ENCODE data around the gene FBXO45. TPM values are rescaled to one million over a fixed set of nuclear protein-coding genes. Genes with fewer than 3 reads are reported as not detected.
"Not testable (repeated sequence)": the region's sequence is repeated elsewhere in the genome, so short reads cannot be mapped to it uniquely, and the experiment has no call there.

FBXO45 gene
- total RNA-seq (ENCODE audit: unreplicated experiment): 17.0 TPM
- long read RNA-seq, partial matches to known transcripts: 0 of 3 reads
- long read RNA-seq, other reads (novel, unspliced or antisense): 2 of 3 reads

GRCh38 chr3:196568246-196569002, at the start of gene FBXO45, which contains the start of gene WDR53:
FBXO45 (plus strand) TSS chr3:196568660; CDS start chr3:196568985, 325 bp downstream.
WDR53 (minus strand) TSS chr3:196568554; CDS start chr3:196561475, 7,079 bp downstream.
- peak; percentile 94 for DNase-seq (ENCODE audit: low spot score)
- Mint-ChIP-seq H3K36me3 (ENCODE audit: low read depth, unreplicated experiment) (peaks cover 14% of the 10 kb centered on the region), H3K27me3 (ENCODE audit: unreplicated experiment) (peaks cover 10% of the 10 kb centered on the region), H3K9me3 (ENCODE audit: unreplicated experiment) (no peaks in the 10 kb centered on the region), H3K4me3 (ENCODE audit: unreplicated experiment) (peak within 1 kb of the TSS; percentile 99), H3K27ac (ENCODE audit: unreplicated experiment) (peak within 1 kb of the TSS; percentile 93), H3K4me1 (ENCODE audit: unreplicated experiment) (peaks cover 21% of the 10 kb centered on the region)
- no peak for TF ChIP-seq CTCF (IDR thresholded peaks at IDR 0.05; ENCODE audit: unreplicated experiment)

GRCh38 chr3:196518966-196519717, 49.3 kb upstream of the FBXO45 start:
- no peaks in the 10 kb centered on the region for H3K4me1 Mint-ChIP-seq (ENCODE audit: unreplicated experiment)
- peak overlapping the region; percentile 12 for H3K4me3 Mint-ChIP-seq (ENCODE audit: unreplicated experiment)
- H3K36me3 Mint-ChIP-seq (ENCODE audit: low read depth, unreplicated experiment): peaks cover 32% of the 10 kb centered on the region
- peak; percentile 56 for TF ChIP-seq CTCF (IDR thresholded peaks at IDR 0.05; ENCODE audit: unreplicated experiment)
- peaks cover 30% of the 10 kb centered on the region for H3K9me3 Mint-ChIP-seq (ENCODE audit: unreplicated experiment)
- no peak overlapping the region for H3K27ac Mint-ChIP-seq (ENCODE audit: unreplicated experiment)
- peak; percentile 24 for DNase-seq (ENCODE audit: low spot score)
- H3K27me3 Mint-ChIP-seq (ENCODE audit: unreplicated experiment): no peaks in the 10 kb centered on the region

GRCh38 chr3:196519718-196520082, 48.8 kb upstream of the FBXO45 start:
- no peak for TF ChIP-seq CTCF (IDR thresholded peaks at IDR 0.05; ENCODE audit: unreplicated experiment)
- H3K4me3 Mint-ChIP-seq (ENCODE audit: unreplicated experiment): no peak overlapping the region
- H3K4me1 Mint-ChIP-seq (ENCODE audit: unreplicated experiment): no peaks in the 10 kb centered on the region
- peaks cover 32% of the 10 kb centered on the region for H3K36me3 Mint-ChIP-seq (ENCODE audit: low read depth, unreplicated experiment)
- H3K27me3 Mint-ChIP-seq (ENCODE audit: unreplicated experiment): no peaks in the 10 kb centered on the region
- H3K9me3 Mint-ChIP-seq (ENCODE audit: unreplicated experiment): peaks cover 30% of the 10 kb centered on the region
- DNase-seq (ENCODE audit: low spot score): no peak
- H3K27ac Mint-ChIP-seq (ENCODE audit: unreplicated experiment): no peak overlapping the region

GRCh38 chr3:196521291-196521690, 47.2 kb upstream of the FBXO45 start:
- H3K27ac Mint-ChIP-seq (ENCODE audit: unreplicated experiment); DNase-seq (ENCODE audit: low spot score); H3K27me3 Mint-ChIP-seq (ENCODE audit: unreplicated experiment); H3K4me1 Mint-ChIP-seq (ENCODE audit: unreplicated experiment): not testable (repeated sequence)
- Mint-ChIP-seq H3K4me3 (ENCODE audit: unreplicated experiment) (peak overlapping the region; percentile 16), H3K36me3 (ENCODE audit: low read depth, unreplicated experiment) (peaks cover 32% of the 10 kb centered on the region), H3K9me3 (ENCODE audit: unreplicated experiment) (peaks cover 27% of the 10 kb centered on the region)

GRCh38 chr3:196523841-196524240, 44.6 kb upstream of the FBXO45 start:
- no peak overlapping the region for H3K27ac Mint-ChIP-seq (ENCODE audit: unreplicated experiment)
- no peak overlapping the region for H3K4me3 Mint-ChIP-seq (ENCODE audit: unreplicated experiment)
- no peak for DNase-seq (ENCODE audit: low spot score)
- TF ChIP-seq CTCF (IDR thresholded peaks at IDR 0.05; ENCODE audit: unreplicated experiment): no peak
- H3K36me3 Mint-ChIP-seq (ENCODE audit: low read depth, unreplicated experiment): peaks cover 25% of the 10 kb centered on the region
- peaks cover 18% of the 10 kb centered on the region for H3K9me3 Mint-ChIP-seq (ENCODE audit: unreplicated experiment)
- peaks cover 5% of the 10 kb centered on the region for H3K27me3 Mint-ChIP-seq (ENCODE audit: unreplicated experiment)
- no peaks in the 10 kb centered on the region for H3K4me1 Mint-ChIP-seq (ENCODE audit: unreplicated experiment)

Data from endothelial cell (in vitro differentiated cells).